HG02973 (cell line): ENCODE results near the gene VSNL1.

ENCODE experiments used
- ATAC-seq: cut with Tn5 transposase; IDR thresholded peaks from one replicate; pipeline ENCODE4 v1.9.1; 2021; ENCODE audit warnings: moderate library complexity; ENCODE audit not compliant: unreplicated experiment

VSNL1 gene

DNA sequence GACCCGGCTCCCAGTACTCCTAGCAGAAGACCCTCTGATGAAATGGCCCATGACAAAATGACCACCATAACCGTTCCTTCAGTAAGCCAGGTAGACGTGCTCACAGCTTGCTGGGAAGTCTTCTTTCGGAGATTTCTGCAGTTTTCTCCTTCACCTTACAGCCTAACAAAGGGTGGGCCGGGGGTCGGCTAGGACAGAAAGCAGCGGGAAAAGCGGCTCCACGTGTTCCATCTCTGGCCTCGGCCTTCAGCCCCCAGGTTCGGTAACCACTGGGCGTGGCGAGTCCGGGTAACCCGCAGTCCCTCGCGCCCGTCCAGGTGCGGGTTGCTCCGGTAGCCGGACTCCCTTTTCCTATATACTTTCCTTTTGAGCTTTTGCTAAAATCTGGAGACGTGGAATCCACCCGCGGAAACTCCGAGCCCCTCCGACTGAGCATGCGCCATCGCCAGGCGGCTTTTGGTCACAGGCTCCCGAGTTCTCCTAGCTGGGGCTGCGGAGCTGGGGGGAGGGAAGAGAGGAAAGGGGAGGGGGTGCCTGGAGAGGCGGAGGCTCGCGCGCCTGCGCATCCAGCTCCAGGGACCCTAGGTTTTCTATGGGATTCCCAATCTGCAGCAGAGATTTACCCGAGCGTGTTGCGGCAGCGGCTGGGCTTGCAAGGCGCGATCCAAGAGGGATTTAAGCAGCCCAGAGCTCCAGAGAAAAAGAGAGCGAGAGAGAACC, at the start of gene VSNL1:
Gene VSNL1, plus strand, starts transcription at position 604 of the 720 bp plus-strand sequence. CDS start 51,379 bp downstream, outside the sequence.
- no peak for ATAC-seq

DNA sequence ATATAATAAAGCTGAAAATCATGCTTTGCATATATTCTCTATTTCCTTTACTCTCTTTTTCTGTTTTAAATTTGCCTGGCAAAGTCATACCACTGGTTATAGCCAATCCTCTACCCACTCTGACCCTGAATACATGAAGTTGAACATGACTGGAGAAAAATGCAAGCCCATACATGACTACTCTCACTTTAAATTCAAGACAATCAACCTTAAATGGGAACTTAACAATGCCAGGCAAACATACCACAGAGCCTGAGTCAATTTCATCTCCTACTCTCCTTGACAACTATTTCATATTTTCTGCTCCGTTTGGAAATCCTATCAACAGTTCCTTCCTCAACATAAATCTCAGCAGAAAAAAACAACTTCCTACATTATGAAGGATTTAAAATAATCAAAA, 44.9 kb upstream of the VSNL1 start:
- ATAC-seq: no peak

DNA sequence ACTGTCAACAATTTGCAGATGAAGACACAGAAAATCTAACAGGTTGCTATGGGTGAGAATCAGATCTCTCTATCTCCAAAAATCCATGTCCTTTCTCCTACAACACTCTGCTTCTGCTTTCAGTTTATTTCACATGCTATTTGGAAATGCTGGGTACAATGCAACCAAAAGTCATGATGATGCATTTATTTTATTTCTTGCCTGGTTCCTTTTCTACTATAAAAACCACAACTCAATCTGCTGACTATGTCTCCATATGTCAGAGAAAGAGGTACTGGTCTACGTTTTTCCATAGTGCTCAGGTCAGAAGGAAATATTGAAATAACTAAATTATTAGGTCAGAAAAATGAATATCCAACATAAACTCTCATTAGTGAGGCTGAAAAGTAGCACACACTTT, 42.8 kb upstream of the VSNL1 start:
- no peak for ATAC-seq

DNA sequence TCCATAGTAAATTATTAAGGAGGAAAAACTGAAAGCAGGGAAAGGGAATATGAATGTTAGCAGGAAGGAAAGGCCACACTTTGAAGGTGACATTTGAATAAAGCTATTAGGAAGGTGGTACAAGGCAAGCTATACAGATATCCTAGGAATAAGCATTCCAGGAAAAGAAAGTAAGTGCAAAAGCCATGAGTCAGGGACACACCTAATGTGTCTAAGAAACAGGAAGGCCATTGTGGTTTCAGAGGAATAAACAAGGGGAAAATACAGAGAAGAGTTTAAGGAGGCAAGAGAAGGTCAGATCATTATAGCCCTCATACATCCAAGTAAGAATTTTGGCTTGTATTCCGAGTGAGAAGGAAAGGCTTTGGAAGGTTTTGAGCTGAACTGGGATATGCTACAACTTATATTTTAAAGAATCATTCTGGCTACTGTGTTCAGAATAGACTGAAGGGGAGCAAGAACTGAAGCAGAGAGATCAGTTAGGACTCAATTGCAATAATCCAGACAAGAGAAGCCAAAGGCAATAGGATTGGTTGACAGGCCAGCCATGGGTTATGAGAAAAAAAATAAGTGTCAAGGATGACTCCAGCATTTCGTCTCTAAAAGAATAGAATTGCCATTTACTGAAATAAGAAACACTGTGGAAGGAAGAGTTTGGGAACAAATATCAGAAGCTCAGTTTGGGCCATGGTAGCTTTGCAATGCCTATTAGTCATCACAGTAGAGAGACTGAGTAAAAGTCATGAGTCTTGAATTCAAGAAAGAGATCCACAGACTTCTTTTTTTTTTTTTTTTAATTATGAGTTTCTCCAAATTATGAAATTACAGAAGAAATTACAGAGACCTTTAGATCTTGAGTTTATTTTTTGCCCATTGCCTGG, 33.5 kb upstream of the VSNL1 start:
- no peak for ATAC-seq

DNA sequence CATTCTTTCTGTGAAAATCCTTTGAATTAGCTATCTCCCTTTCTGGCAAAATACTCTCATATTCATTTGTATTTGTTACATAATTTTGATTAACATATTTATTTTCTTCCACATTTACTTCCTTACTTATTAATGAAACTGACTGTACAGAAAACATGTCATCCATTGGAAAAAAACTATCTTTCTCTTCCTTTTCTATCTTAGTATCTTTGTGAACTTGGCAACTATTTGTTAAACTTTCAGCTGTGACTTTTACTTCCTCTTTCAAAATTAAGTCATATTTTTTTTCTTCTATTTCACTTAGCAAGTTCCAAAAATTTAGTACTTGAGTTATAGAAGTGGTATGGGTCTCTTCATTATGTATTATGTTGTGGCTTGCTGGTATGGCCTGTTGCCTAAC, 24.8 kb upstream of the VSNL1 start:
- peak; percentile 40 for ATAC-seq

DNA sequence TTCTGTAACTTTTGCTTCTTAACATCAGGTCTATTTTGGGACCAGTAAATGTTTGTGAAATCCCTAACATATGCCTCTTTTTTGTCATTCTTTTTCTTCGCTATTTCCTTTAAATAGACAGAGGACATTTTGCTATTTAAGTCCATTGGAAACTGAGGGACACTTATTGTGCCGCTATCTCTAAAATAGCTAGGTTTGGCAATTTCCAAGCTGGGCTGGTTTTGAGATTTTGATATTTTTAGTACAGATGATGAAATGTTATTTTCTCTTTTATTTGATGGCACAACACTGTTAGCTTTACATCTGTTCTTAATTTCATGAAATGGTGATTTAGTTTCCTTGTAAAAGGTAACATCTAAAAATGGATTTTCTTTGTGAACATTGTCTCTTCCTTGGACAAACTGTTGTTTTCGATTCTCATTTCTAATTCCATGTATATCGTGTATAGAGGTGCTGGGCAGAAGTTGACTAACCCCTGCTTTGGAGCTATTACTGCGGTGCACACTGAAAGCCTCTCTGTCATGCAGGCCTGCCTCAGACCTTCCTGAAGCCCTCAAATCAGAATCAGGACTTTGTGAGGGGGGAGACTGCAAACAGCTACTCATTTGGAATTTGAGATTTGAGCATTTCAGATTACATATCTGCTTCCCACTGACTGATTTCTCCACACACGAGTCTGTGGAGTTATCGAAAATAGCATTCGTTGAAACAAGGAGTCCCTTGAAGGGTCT, 22.9 kb upstream of the VSNL1 start:
- ATAC-seq: peak; percentile 11

DNA sequence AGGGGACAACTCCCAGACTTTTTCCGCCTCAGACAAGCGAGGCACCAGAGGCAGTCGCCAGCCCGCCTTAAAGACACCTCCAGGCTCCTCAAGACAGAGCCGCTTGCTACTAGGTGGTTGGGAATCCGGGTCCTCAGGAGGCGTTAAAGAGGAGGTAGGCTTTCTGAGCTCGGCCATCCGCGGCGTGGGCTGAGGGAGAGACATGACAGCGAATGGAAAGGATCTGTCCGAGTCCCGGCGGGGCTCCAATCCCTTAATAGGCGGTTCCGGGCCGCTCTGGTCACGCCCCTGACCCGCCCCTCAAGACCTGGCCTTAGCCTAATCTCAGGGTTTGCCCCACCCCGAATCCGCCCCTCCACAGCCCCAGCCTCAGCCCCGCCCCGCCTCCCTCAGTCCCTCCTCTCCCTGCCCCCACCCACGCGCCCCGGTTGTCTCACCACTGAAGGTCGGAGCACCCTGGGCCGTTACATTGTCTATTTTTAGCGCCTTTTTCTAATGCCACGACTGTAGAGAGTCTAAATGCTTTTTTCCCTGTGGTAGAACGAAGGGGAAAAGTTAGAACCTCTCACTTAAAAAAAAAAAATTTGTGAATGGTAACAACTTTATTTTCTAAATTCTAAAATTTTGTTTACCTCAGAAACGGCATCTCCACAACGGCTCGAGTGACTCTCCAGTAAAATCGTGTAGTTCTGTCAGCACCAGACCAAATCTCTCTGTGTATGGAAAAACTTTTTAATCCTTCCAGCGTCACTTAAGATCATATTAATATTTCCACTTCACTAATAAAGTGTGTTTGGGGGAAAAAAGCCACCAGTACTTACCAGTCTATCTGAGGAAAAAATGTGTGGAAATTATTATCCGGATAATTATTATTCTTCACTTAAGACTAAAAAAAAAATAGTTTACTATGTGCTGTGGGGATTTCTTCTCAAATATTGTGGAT, 22.0 kb upstream of the VSNL1 start, which contains the start of gene RAD51AP2:
Gene RAD51AP2, minus strand, starts transcription at position 229 of the 943 bp plus-strand sequence. Its CDS starts 25 bp downstream, at position 204.
- peak; percentile 78 for ATAC-seq

DNA sequence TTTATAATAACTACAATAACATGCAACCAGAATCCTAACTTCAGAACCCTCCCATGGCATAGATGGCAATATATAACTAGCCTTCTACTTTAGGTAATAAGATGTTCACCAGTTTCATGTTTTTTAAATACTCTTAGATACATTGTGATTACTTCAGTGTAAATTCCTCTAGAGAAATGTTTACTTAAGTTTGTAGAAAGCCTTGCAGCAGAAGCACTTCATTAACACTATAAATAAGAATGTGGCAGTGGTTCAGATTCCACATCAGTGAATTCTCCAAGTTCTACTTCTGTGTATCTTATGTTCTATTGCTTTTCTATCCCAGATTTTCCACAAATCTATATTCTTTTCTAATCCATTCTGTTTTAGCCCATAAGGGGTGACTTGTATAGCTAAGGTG, 21.0 kb upstream of the VSNL1 start:
- ATAC-seq: no peak

DNA sequence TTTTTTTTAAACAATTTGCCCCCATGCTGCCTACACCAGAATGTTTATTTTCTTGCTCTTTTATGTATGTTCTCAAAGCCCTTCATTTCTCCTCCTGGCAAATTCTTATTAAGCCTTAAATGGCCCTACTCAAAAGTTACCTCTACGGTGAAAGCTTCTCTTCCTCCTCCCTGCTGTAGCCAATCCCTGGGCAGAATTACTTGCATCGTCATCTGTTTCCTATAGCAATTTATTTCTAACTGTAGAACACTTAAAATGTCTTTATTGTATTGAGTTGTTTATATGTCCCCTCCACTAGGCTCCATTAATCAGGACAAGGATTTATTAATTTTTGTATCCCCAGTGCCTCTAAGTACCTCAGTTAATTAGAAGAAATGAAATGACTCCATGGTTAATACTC, 19.7 kb upstream of the VSNL1 start:
- peak; percentile 38 for ATAC-seq

DNA sequence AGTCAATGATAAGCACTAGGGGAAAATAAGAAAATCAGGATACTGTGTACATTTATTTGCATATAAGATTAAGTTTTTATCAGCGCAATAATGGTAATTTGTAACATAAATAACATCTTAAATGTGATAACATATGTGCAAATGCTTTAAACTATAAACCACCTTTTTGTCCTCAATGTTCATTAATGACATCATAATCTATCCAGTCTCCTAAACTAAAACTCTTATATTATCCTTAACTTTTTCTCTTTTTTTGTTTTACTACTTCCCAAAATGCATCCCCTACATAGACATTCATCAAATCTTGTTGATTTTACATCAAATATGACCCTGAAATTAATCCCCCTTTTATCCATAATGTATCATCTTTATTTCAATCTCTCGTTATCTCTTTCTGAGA, 18.9 kb upstream of the VSNL1 start:
- no peak for ATAC-seq

DNA sequence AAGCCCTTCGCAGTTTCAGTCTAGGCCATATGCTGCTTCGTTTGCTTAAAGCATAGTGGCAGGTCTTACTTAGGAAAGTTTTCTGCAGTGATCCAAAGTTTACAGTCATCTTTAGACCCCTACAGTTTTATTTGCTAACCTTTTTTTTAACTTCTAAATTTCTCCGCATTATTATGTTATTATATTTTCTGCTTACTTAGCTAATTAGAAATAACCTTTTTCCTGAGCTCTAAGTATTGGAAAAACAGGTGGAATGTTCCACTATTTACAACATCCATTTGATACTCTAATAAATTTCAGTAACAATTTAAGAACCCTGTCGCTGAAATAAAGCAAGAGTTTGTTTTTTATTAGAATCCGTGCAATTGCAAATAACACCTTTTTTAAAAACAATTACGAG, 18.2 kb upstream of the VSNL1 start:
- ATAC-seq: no peak

DNA sequence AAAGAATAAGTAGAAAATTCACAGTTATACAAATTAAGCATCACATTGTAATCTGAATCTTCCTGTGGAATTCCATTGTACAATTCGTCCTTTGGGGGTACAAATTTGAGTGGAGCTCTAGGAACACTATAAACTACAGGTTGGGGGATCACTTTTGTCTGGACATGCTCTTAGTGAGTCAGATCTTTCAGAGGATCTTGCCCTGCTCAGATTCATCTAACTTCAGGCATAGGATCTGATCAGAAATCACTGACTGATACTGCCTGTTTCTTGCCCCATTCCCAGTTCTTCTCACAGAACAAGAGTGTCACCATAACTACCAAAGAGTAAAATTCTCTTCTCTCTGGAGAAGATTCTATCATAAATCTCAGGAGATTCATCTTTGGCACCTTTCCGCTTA, 10.7 kb upstream of the VSNL1 start:
- ATAC-seq: no peak

DNA sequence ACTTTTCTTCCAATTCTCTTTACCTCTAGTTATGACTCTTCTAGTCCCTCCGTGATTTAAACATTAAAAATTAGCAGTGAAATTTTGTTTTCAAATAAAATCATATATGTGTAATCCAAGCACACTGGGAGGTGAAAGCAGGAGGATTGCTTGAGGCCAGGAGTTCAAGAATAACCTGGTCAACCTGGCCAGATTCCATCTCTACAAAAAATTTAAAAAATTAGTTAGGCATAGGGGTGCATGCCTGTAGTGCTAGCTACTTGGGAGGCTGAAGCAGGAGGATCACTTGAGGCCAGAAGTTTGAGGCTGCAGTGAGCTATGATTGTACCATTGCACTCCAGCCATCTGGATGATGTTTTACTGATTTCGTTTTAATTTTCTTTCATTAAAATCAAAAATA, 7.0 kb upstream of the VSNL1 start:
- no peak for ATAC-seq

DNA sequence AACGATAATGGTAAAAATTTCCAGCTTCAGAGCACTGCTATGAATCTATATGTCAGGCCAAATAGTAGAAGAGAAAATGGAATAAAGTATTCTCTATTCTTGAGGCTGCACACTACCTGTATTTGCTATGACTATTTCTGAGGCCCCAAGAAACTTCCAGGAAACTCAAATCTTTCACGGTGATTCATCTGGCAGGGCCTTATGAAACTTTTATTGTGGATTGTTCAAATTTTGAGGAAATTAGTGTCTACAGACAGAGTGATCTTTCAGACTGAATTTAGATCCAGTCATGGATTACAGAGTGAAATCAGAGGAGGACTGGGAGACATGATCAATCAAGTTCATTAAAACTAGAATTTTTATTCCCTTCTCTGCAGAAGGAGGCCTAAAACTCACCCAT, 4.1 kb upstream of the VSNL1 start:
- ATAC-seq: no peak

DNA sequence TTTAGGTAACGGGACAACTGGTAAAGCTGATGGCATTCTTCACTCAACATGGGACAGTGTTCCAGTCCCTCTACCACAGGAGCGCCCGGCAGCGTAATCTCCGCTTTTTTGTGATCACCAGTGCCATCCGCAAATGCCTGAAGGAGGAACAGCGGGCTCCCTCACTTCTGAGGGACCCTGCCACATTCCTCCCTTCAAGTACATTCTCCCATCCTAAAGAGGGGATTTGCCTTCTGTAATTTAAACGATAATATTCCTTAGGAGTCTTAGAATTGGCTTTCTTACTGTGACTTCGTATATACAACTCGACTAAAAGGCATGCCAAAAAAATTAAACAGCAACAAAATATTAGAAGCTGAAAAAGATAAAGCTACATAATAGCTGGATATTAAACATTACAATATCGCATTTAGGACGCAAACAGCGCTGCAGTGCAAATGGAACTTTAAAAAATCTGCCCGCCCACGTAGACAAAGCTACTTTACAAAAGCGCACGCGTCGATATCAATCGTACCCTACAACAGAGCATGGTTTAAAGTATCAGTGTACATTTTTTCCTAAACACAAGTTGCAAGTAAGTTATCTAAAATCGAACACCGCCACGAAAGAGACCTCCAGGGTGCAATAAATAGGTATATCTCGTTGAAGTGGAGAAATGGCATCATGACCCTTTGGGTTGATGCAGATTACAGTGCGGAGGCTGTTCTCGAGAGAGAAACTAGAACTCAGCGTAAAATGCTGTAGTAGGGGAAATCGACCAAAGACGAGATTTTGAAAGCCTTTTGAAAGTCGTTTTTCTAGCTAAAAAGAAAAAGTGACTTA, 2.3 kb upstream of the VSNL1 start:
- ATAC-seq: peak; percentile 22

DNA sequence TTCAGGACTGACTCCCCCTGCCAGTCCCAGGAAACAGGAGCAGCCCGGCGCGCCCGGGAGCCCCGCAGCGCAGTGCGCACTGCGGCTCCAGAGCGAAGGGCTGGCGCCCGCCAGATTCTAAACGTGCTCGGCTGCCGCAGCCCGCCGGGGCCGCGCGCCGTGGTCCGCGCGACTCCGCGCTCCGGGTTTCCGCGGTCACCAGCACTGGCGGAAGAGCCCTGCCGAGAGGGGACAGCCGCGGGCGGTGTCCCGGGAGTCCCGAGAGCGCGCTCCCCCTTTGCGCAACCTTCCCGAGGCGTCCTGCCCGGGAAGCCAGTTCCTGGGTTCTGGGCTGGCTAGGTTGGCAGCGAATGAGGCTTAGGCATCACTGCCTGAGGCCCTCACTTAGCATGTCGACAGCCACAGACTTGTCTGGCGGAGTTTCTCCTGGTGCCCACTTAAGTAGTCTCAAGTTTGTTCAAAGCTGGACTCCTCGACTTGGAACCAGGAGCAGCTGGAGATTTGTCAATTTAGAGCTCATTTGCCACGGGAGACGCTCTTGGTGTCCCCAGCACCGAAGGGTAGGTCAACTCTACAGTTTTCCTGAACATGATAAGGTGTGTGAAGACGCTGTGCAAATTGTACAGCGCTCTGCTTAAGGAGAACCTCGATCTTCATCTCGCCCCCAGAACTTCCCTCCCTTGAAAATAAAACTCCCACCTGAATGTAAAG, 1.5 kb upstream of the VSNL1 start:
- ATAC-seq: peak; percentile 61

DNA sequence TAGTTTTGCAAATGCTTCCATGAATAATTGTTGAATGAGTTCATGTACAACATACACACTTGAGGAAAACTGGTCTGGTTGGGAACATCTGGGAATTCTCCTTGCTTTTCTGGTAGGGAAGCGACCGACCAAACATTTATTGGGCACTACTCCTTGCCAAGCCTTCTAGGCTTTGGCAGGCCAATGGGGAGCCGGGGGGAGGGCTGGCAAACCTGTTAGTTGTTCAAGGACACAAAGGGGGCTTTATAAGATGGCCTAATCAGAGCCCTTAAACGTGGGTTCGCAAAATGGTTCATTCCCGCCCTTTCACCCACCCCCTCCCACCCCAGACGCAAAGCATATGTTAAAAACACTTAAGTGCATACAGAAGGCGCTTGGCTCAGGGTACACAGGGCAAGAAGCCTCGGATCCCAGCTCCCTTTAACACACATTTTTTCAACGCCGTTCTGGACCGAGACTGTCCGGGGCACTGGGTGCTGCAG, 844 bp upstream of the VSNL1 start:
- ATAC-seq: no peak

DNA sequence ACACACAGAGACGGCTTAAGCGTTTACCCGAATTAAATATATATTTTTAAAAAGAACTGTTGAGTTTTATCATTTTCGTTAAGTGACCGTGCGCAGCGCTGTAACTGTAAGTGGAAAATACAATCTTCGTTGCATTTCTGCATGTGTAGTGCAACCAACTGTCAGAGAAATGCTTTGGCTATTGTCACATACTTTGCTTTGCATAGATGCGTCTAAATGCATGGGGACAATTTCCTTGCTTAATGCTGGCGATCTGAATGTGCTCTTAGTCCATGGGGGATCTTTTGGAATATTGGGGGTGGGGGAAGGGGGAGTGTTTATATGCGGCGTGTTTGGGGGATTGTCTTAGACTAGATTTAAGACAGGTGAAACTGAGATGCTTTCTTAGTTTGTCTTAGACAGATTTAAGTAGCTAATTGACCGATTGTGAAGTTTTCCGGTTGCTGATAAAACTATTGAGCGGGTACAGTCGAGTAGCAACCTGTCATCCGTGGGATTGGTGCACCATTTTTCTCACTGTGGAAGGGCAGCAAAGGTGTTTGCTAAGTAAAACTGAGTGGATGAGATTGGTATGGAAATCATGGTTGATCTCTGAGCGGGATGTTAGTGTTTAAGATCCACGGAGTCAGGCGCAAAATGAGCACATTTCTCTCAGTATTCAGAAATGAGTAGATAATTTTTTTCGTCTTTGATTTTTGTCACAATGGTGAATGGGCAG, 476 bp downstream of the VSNL1 start:
- ATAC-seq: no peak
